Gastroesophageal sphincter (tissue), 4 donors: ENCODE measurements around the gene FAM151B. TPM values are rescaled to one million over a fixed set of nuclear protein-coding genes. Genes with fewer than 3 reads are reported as not detected.
"Not testable (repeated sequence)": the region's sequence is repeated elsewhere in the genome, so short reads cannot be mapped to it uniquely, and the experiment has no call there.

ENCODE experiments used
- ATAC-seq: fragments of 150-250 bp; one replicate; pipeline ENCODE4 v1.9.1; 2016; ENCODE audit warnings: mild to moderate bottlenecking, moderate library complexity
- H3K27ac ChIP-seq, 4 donors: fragments of 200-600 bp; sonication (generic) in 3 of 4; 1 replicate in 3 of 4; 2 replicates in 1 of 4; pipeline ENCODE4 v1.5.1; 2016 to 2019
- H3K27me3 ChIP-seq: fragments of 200-600 bp; sonication (generic); one replicate; pipeline ENCODE4 v1.5.1; 2019
- H3K36me3 ChIP-seq, 2 donors: fragments of 200-600 bp; sonication (generic); one replicate each; pipeline ENCODE4 v1.5.1; 2019; ENCODE audit warnings: control low read depth in 1 of 2
- H3K4me1 ChIP-seq, 3 donors: fragments of 200-600 bp; sonication (generic); 1 replicate in 2 of 3; 2 replicates in 1 of 3; pipeline ENCODE4 v1.5.1; 2016 to 2019; ENCODE audit warnings: control low read depth in 2 of 3
- H3K4me3 ChIP-seq, 2 donors: fragments of 200-600 bp; sonication (generic); one replicate each; pipeline ENCODE4 v1.5.1; 2019; ENCODE audit warnings: mild to moderate bottlenecking in 1 of 2, moderate library complexity in 1 of 2
- H3K9me3 ChIP-seq, 3 donors: fragments of 200-600 bp; sonication (generic); one replicate each; pipeline ENCODE4 v1.5.1; 2017 to 2019; ENCODE audit warnings: control low read depth in 2 of 3
- CTCF ChIP-seq, 4 experiments: fragments of 200-600 bp in 2 of 4; fragments of 450-650 bp in 2 of 4; sonication (generic) in 1 of 4; IDR thresholded peaks; one replicate each; pipeline ENCODE4 v1.5.1; 2017 to 2019; ENCODE audit warnings: antibody characterized with exemption in 4 of 4, mild to moderate bottlenecking in 2 of 4, moderate library complexity in 2 of 4
- EP300 ChIP-seq: sonication (generic); formaldehyde crosslinking; IDR thresholded peaks from one replicate; pipeline ENCODE4 v1.6.1; 2017; ENCODE audit warnings: antibody characterized with exemption, mild to moderate bottlenecking
- POLR2A ChIP-seq, 2 donors: fragments of 450-650 bp; IDR thresholded peaks; one replicate each; pipeline ENCODE4 v1.6.1; 2017; ENCODE audit warnings: antibody characterized with exemption in 2 of 2, mild to moderate bottlenecking in 2 of 2, moderate library complexity in 1 of 2
- POLR2AphosphoS5 ChIP-seq: sonication (generic); formaldehyde crosslinking; IDR thresholded peaks from one replicate; pipeline ENCODE4 v1.6.1; 2017; ENCODE audit warnings: antibody characterized with exemption
- WGBS, 2 donors: methylation state at CpG; one replicate each; pipeline ENCODE4 v1.1.5; 2018; ENCODE audit warnings: low coverage in 1 of 2; 5-methylcytosine and 5-hydroxymethylcytosine counted together
- total RNA-seq, 4 donors: library from RNA; depleted of rRNA; stranded (reverse); fragments of >200 nt; gene quantifications; one replicate each; pipeline ENCODE4 v1.1.0, GENCODE V29; 2016

The FAM151B gene
- total RNA-seq, 4 donors from 2014 or later: 1.3 to 11.2 (median 3.3) TPM

GRCh38 chr5:80577707-80578106 lies 89.8 kb downstream of the FAM151B start:
- TF ChIP-seq EP300 (no peak), CTCF (IDR thresholded peaks at IDR 0.05) (no peak), POLR2A (IDR thresholded peaks at IDR 0.05) (no peak), POLR2AphosphoS5 (no peak)
- H3K4me1 ChIP-seq: no peaks in the 10 kb centered on the region
- peaks cover 14% of the 10 kb centered on the region for H3K27me3 ChIP-seq
- H3K9me3 ChIP-seq: no peaks in the 10 kb centered on the region
- H3K4me3 ChIP-seq: no peak overlapping the region
- 33 to 71% methylated on average over 1 to 5 of the region's 5 CpGs for WGBS, 2 donors
- no peak for ATAC-seq
- no peaks in the 10 kb centered on the region for H3K36me3 ChIP-seq
- H3K27ac ChIP-seq: no peak overlapping the region

DNA sequence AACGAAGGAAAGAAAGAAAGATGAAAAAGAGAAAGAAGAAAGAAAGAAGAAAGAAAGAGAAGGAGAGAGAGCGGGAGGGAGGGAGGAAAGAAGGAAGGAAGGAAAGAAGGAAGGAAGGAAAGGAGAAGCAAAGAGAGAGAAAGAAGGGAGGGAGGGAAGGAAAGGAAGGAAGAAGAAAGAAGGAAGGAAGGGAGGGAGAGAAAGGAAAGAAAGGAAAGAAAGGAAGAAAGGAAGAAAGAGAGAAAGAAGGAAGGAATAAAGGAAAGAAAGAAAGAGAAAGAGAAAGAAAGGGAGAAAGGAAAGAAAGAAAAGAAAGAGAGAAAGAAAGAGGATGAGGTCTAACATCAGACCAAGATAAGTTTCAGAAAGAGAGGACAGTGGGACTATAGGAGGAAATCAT lies 91.2 kb downstream of the FAM151B start:
- TF ChIP-seq POLR2A (IDR thresholded peaks at IDR 0.05) (no peak), CTCF (IDR thresholded peaks at IDR 0.05) (no peak), EP300 (no peak), POLR2AphosphoS5 (no peak)
- Histone ChIP-seq H3K27me3 (peaks cover under 1% of the 10 kb centered on the region), H3K4me3 (no peak overlapping the region), H3K9me3 (no peaks in the 10 kb centered on the region), H3K4me1 (no peaks in the 10 kb centered on the region), H3K27ac (no peak overlapping the region), H3K36me3 (no peaks in the 10 kb centered on the region)
- 95 to 96% methylated on average over 2 of the region's 2 CpGs for WGBS, 2 donors
- no peak for ATAC-seq

GRCh38 chr5:80580291-80580690 lies 92.4 kb downstream of the FAM151B start:
- not testable (repeated sequence) for H3K36me3 ChIP-seq, H3K9me3 ChIP-seq, H3K4me1 ChIP-seq, ATAC-seq, H3K4me3 ChIP-seq, H3K27me3 ChIP-seq, H3K27ac ChIP-seq
- 63% methylated on average over 1 of the region's 3 CpGs; no CpG with 5 or more reads in 1 of the 2 donors for WGBS, 2 donors

DNA sequence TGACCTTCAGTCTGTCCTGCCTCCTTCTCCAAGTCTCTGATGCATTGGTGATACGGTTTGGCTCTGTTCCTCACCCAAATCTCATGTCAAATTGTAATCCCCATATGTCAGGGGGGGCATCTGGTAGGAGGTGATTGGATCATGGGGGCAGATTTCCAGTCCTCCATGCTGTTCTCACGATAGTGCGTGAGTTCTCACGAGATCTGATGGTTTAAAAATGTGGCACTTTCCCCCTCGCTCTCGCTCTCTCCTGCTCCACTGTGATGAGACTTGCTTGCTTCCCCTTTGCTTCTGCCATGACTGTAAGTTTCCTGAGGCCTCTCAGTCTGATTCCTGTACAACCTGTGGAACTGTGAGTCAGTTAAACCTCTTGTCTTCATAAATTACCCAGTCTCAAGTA lies 96.9 kb downstream of the FAM151B start:
- TF ChIP-seq EP300 (no peak), POLR2A (IDR thresholded peaks at IDR 0.05) (no peak), CTCF (IDR thresholded peaks at IDR 0.05) (no peak), POLR2AphosphoS5 (no peak)
- no peaks in the 10 kb centered on the region for H3K27me3 ChIP-seq
- H3K4me3 ChIP-seq: no peak overlapping the region
- H3K9me3 ChIP-seq: no peaks in the 10 kb centered on the region
- no peak overlapping the region for H3K27ac ChIP-seq
- ATAC-seq: no peak
- H3K36me3 ChIP-seq: no peaks in the 10 kb centered on the region
- H3K4me1 ChIP-seq: no peaks in the 10 kb centered on the region
- 80 to 86% methylated on average over 1 to 6 of the region's 6 CpGs for WGBS, 2 donors

DNA sequence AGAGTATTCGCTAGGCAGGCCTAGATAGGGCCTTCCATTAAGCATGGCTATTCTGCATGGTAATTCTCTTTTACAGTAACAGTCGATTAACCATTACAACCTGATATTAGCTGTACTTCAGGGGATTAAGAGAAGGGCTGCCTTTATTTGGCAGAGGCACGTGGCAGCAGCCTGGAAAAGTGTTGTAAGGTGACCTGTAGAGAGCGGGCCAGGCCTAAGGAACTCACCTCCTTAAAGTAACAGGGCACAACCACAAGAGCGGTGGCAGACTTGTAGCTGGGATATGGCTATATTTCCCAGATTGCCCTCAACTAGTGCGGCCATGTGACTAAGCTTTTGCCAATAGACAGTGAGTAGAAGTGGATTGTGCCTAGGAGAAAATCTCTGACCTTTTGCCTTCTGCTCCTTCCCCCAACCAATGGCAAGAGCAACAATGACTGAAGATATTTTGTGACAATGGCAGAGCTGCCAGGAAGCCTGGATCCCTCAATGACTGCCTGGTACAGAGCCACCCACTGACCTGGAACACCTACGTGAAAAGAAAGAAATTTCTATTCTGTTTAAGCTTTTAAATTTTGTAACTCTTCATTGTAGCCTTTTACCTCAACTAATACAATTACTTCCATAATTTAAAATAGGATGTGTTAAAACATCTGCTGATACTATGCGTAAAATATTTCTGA lies 101.1 kb downstream of the FAM151B start:
- Histone ChIP-seq H3K9me3 (no peaks in the 10 kb centered on the region), H3K4me3 (no peak overlapping the region), H3K27me3 (no peaks in the 10 kb centered on the region), H3K27ac (no peak overlapping the region), H3K4me1 (no peaks in the 10 kb centered on the region), H3K36me3 (no peaks in the 10 kb centered on the region)
- ATAC-seq: no peak
- WGBS, 2 donors: 91 to 100% methylated on average over 3 to 5 of the region's 8 CpGs
- no peak for TF ChIP-seq CTCF (IDR thresholded peaks at IDR 0.05)
- TF ChIP-seq POLR2A (IDR thresholded peaks at IDR 0.05): no peak
- TF ChIP-seq EP300: no peak
- TF ChIP-seq POLR2AphosphoS5: no peak
